Endothelial cell of umbilical vein (primary cell): ENCODE data around the gene SLC9A9. TPM values are rescaled to one million over a fixed set of nuclear protein-coding genes. Genes with fewer than 3 reads are reported as not detected.

Experiments used
- BruUV-seq: library from RNA; stranded (reverse); fragments of 400-500 nt; replicated peaks from 2 replicates; lab custom pipeline; 2021; lab: Mats Ljungman, UMichigan
- CTCF ChIA-PET: fragments of 300-600, 350-600 bp; sonication (Branson Sonifier 250); formaldehyde crosslinking; loops from one replicate; lab custom pipeline; 2021; ENCODE audit warnings: antibody characterized with exemption, inconsistent platforms; lab: Charles Lee
- POLR2A ChIA-PET: fragments of 300-600, 350-600 bp; sonication (Branson Sonifier 250); formaldehyde crosslinking; loops from one replicate; lab custom pipeline; 2021; ENCODE audit warnings: antibody characterized with exemption, inconsistent platforms; lab: Charles Lee
- DNase-seq: peaks from one replicate; pipeline ENCODE4 v3.0.0-alpha.2; 2011; ENCODE audit warnings: low read depth, low spot score
- FAIRE-seq: peaks from 2 replicates; lab custom pipeline; 2011; peaks lifted over from hg19 to GRCh38; lab: Jason Lieb, UNC
- H2AFZ ChIP-seq: 2 replicates; pipeline ENCODE4 v1.6.0; 2012; ENCODE audit warnings: low read depth, low read length, control low read depth, inconsistent platforms
- H3K27ac ChIP-seq: 2 replicates; pipeline ENCODE4 v1.5.1; 2011; ENCODE audit warnings: low read depth, mild to moderate bottlenecking, control low read depth, low read length, moderate library complexity; ENCODE audit not compliant: insufficient read depth
- H3K27me3 ChIP-seq, 2 experiments: 2 replicates each; pipeline versions ENCODE4 v1.6.0 to v1.6.1; 2011; ENCODE audit warnings: low read length in 2 of 2, mixed read lengths in 1 of 2; ENCODE audit not compliant: control insufficient read depth in 2 of 2, insufficient read depth in 2 of 2
- H3K36me3 ChIP-seq, 2 experiments: 2 replicates in 1 of 2; 3 replicates in 1 of 2; pipeline ENCODE4 v1.5.1; 2011; ENCODE audit warnings: low read length in 2 of 2, mild to moderate bottlenecking in 1 of 2, moderate library complexity in 1 of 2; ENCODE audit not compliant: control insufficient read depth in 2 of 2, insufficient read depth in 2 of 2; ENCODE audit errors: extremely low read depth in 1 of 2
- H3K4me1 ChIP-seq: 3 replicates; pipeline ENCODE4 v1.5.1; 2011; ENCODE audit warnings: mild to moderate bottlenecking, low read length; ENCODE audit not compliant: control insufficient read depth, insufficient read depth; ENCODE audit errors: extremely low read depth
- H3K4me2 ChIP-seq: 2 replicates; pipeline ENCODE4 v1.6.1; 2011; ENCODE audit warnings: low read length, control low read depth, mixed read lengths; ENCODE audit not compliant: insufficient read depth
- H3K4me3 ChIP-seq, 3 experiments: fragments of 200-600 bp in 1 of 3; sonication (generic), shearing (Covaris generic) in 1 of 3; replicated peaks in 1 of 3; 2 replicates each; pipeline ENCODE4 v1.5.1; 2011 to 2016; ENCODE audit warnings: control low read depth in 3 of 3, low read length in 3 of 3, mild to moderate bottlenecking in 2 of 3, inconsistent platforms in 1 of 3, low read depth in 1 of 3, moderate library complexity in 1 of 3; ENCODE audit not compliant: insufficient read depth in 1 of 3
- H3K79me2 ChIP-seq: 2 replicates; pipeline ENCODE4 v1.6.0; 2012; ENCODE audit warnings: low read length, inconsistent platforms; ENCODE audit not compliant: control insufficient read depth, insufficient read depth
- H3K9ac ChIP-seq: replicated peaks from 2 replicates; pipeline ENCODE3; 2011; ENCODE audit warnings: low read length, control low read depth; ENCODE audit not compliant: insufficient read depth; ENCODE audit errors: extremely low read depth
- H3K9me1 ChIP-seq: replicated peaks from 3 replicates; pipeline ENCODE4 v1.6.0; 2011; ENCODE audit warnings: mild to moderate bottlenecking, low read length; ENCODE audit not compliant: control insufficient read depth, insufficient read depth; ENCODE audit errors: extremely low read depth
- H3K9me3 ChIP-seq: replicated peaks from 2 replicates; pipeline ENCODE4 v1.5.1; 2012; ENCODE audit warnings: low read length, inconsistent platforms; ENCODE audit not compliant: control insufficient read depth, insufficient read depth
- H4K20me1 ChIP-seq: replicated peaks from 2 replicates; pipeline ENCODE3; 2011; ENCODE audit warnings: mild to moderate bottlenecking, low read length; ENCODE audit not compliant: control insufficient read depth, insufficient read depth; ENCODE audit errors: extremely low read depth
- EZH2 ChIP-seq: IDR thresholded peaks from 2 replicates; pipeline ENCODE4 v1.6.1; 2012; ENCODE audit warnings: borderline replicate concordance, low read depth, mild to moderate bottlenecking, moderate library complexity, low read length, inconsistent platforms; ENCODE audit not compliant: severe bottlenecking
- FOS ChIP-seq: IDR thresholded peaks from 2 replicates; pipeline ENCODE4 v1.6.1; 2011; ENCODE audit warnings: mild to moderate bottlenecking, low read length, moderate library complexity, borderline replicate concordance; ENCODE audit not compliant: insufficient read depth
- GATA2 ChIP-seq: IDR thresholded peaks from 2 replicates; pipeline ENCODE4 v1.7.0; 2011; ENCODE audit warnings: low read depth, mild to moderate bottlenecking, moderate library complexity, mixed read lengths, low read length; ENCODE audit not compliant: insufficient read length, insufficient read depth
- JUN ChIP-seq: IDR thresholded peaks from 2 replicates; pipeline ENCODE4 v1.6.1; 2011; ENCODE audit warnings: borderline replicate concordance, low read depth; ENCODE audit not compliant: insufficient read length, insufficient read depth
- MYC ChIP-seq: IDR thresholded peaks from one replicate; pipeline ENCODE4 v1.6.1; 2011; ENCODE audit warnings: mild to moderate bottlenecking, low read depth, low read length
- POLR2A ChIP-seq: IDR thresholded peaks from 2 replicates; pipeline ENCODE4 v1.6.1; 2012; ENCODE audit warnings: low read depth, mild to moderate bottlenecking, control low read depth, low read length
- POLR2AphosphoS5 ChIP-seq: IDR thresholded peaks from 2 replicates; pipeline ENCODE4 v1.6.1; 2012; ENCODE audit warnings: low read depth, mild to moderate bottlenecking, control low read depth, low read length, moderate library complexity; ENCODE audit not compliant: insufficient read depth
- dilution Hi-C: fragments of 300-500 bp; cut with MboI; formaldehyde crosslinking; loops from one replicate; pipeline ENCODE4 v1.15.0; 2019; ENCODE audit warnings: low sequenced_read_pairs; ENCODE audit not compliant: extremely low pct_ligation_motif_present
- intact Hi-C: fragments of 100-400 bp; cut with micrococcal nuclease; formaldehyde crosslinking; loops from one replicate; pipeline ENCODE4 v1.10.0; 2022
- polyA plus RNA-seq, 4 experiments: library from polyadenylated mRNA; depleted of rRNA in 3 of 4; stranded (reverse) in 3 of 4; unstranded in 1 of 4; fragments of >200 nt; gene quantifications; 2 replicates each; pipeline versions ENCODE4 v1.2.1 to v1.2.3, GENCODE V29; 2011 to 2012; ENCODE audit warnings: missing spikeins in 1 of 4
- total RNA-seq: library from RNA; stranded (reverse); gene quantifications from 2 replicates; pipeline ENCODE4 v1.2.3, GENCODE V29; 2021
- TF ChIP-seq, protein P1 (sequence below): IDR thresholded peaks from 2 replicates; pipeline ENCODE4 v1.6.1; 2011; ENCODE audit not compliant: insufficient read depth, insufficient read length
- TF ChIP-seq, protein P2 (sequence below), 2 donors: IDR thresholded peaks; 1 replicate in 1 of 2; 2 replicates in 1 of 2; pipeline ENCODE4 v1.5.1; 2011; ENCODE audit warnings: low read length in 2 of 2, mild to moderate bottlenecking in 2 of 2, moderate library complexity in 2 of 2, control low read depth in 1 of 2, inconsistent platforms in 1 of 2, low read depth in 1 of 2; ENCODE audit not compliant: insufficient read depth in 1 of 2; ENCODE audit errors: extremely low read depth in 1 of 2

SLC9A9 gene
- total and polyA plus RNA-seq, 2 donors (not counting 3 experiments of a cell fraction or from before 2014, with no cell fraction given): 1.5 to 1.8 TPM

DNA sequence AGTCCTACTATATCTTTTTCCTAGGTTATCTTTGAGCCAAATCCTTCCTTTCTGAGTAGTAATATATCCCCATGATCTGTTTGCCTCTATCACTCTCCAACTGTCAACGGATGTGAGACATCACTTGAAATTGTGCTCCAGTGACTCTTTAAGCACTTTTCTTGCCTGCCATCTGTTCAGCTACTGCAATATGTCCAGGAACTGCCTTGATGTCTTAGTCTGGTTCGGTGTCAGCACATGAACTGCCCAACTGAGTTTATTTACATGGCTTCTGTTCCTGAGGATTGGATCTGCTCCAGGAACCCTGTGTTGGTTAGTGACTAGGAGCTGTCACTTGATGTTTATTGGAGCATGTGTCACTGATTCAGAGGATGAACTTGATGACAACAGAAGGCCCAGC lies 116.5 kb downstream of the SLC9A9 start:
- intact Hi-C loops: no loop called here
- TF ChIP-seq MYC: no peak
- no peak for TF ChIP-seq EZH2
- TF ChIP-seq, protein P1, sequence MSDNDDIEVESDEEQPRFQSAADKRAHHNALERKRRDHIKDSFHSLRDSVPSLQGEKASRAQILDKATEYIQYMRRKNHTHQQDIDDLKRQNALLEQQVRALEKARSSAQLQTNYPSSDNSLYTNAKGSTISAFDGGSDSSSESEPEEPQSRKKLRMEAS: no peak
- TF ChIP-seq FOS: no peak
- no peak for TF ChIP-seq JUN
- TF ChIP-seq GATA2: no peak
- TF ChIP-seq POLR2A: no peak
- no peak for TF ChIP-seq POLR2AphosphoS5
- TF ChIP-seq, protein P2, sequence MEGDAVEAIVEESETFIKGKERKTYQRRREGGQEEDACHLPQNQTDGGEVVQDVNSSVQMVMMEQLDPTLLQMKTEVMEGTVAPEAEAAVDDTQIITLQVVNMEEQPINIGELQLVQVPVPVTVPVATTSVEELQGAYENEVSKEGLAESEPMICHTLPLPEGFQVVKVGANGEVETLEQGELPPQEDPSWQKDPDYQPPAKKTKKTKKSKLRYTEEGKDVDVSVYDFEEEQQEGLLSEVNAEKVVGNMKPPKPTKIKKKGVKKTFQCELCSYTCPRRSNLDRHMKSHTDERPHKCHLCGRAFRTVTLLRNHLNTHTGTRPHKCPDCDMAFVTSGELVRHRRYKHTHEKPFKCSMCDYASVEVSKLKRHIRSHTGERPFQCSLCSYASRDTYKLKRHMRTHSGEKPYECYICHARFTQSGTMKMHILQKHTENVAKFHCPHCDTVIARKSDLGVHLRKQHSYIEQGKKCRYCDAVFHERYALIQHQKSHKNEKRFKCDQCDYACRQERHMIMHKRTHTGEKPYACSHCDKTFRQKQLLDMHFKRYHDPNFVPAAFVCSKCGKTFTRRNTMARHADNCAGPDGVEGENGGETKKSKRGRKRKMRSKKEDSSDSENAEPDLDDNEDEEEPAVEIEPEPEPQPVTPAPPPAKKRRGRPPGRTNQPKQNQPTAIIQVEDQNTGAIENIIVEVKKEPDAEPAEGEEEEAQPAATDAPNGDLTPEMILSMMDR (IDR thresholded peaks at IDR 0.05; ENCODE audit: extremely low read depth in 1 of 2, insufficient read depth in 1 of 2, low read depth in 1 of 2, low read length in 2 of 2): no peak
- no peak overlapping the region for H3K4me3 ChIP-seq
- peaks cover 10% of the 10 kb centered on the region for H3K4me1 ChIP-seq
- DNase-seq (no peak), FAIRE-seq (no peak)
- no peaks in the 10 kb centered on the region for H4K20me1 ChIP-seq
- no peak overlapping the region for H2AFZ ChIP-seq
- H3K27ac ChIP-seq: no peak overlapping the region
- H3K9me1 ChIP-seq: no peaks in the 10 kb centered on the region
- no peaks in the 10 kb centered on the region for H3K9me3 ChIP-seq
- no peaks in the 10 kb centered on the region for H3K27me3 ChIP-seq
- H3K9ac ChIP-seq: no peak overlapping the region
- ChIA-PET POLR2A (no interaction called here), CTCF (interaction anchor here (1.2 kb wide), 1 partner anchor 13 kb away, joined by 3 read pairs; no protein-coding TSS in a partner anchor)
- no peaks in the 10 kb centered on the region for H3K79me2 ChIP-seq
- H3K4me2 ChIP-seq: no peak overlapping the region
- no TSS peak for BruUV-seq
- no peaks in the 10 kb centered on the region for H3K36me3 ChIP-seq
- dilution Hi-C loops: no loop called here
